Omental fat pad (tissue), 4 donors: ENCODE data around the gene CARF. TPM values are rescaled to one million over a fixed set of nuclear protein-coding genes. Genes with fewer than 3 reads are reported as not detected.

Experiments used
- small RNA-seq: library from RNA; depleted of rRNA; stranded (forward); fragments of <200 nt; gene quantifications from one replicate; pipeline ENCODE3, GENCODE V24; 2016
- total RNA-seq, 4 donors: library from RNA; depleted of rRNA; stranded (reverse); fragments of >200 nt; gene quantifications; one replicate each; pipeline ENCODE4 v1.1.0, GENCODE V29; 2016

The CARF gene
- total RNA-seq, 4 donors from 2014 or later = 4.2 to 13.1 (median 7.4) TPM

Small RNA genes lying within 50 kb of the gene (small RNA-seq; reads per million reads assigned to genes)
- gene AC010900.2 = not detected

Other genes with a start within 250 kb of the CARF start
- 10 to 100 TPM in 2 of 4 donors, 1 to 10 TPM in 2; 3.4 to 14.0 (median 9.9) TPM for gene ICA1L, start 40.5 kb upstream of the CARF start, total RNA-seq
- gene WDR12, start 602 bp upstream of the CARF start, total RNA-seq = 10 to 100 TPM; 12.3 to 31.8 (median 14.8) TPM
- gene NBEAL1, start 102.6 kb downstream of the CARF start, total RNA-seq = 10 to 100 TPM; 25.6 to 67.5 (median 55.0) TPM